Measurements from ENCODE around the gene B3GNT3.

Gene B3GNT3

DNA sequence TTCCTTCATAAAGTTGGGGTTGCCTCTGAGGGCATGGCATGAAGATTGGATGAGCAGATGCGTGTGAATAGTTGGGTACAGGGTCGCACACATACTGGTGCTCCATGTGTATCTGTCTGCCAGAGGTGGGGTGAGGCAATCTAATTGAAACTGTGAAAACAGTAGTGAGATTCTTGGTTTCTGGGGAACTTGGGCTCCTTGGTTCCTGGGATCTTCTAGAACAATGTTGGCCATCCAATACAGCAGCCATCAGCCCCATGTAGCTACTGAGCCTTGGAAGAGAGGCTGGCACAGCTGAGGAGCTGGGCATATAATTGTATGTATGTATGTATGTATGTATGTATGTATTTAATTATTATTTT is 43.0 kb upstream of the B3GNT3 start:
- no peak for DNase-seq (ENCODE audit: low read depth)
- H3K4me3 ChIP-seq (ENCODE audit: low read depth, low read length), result no peak overlapping the region
- TF ChIP-seq, protein P1, sequence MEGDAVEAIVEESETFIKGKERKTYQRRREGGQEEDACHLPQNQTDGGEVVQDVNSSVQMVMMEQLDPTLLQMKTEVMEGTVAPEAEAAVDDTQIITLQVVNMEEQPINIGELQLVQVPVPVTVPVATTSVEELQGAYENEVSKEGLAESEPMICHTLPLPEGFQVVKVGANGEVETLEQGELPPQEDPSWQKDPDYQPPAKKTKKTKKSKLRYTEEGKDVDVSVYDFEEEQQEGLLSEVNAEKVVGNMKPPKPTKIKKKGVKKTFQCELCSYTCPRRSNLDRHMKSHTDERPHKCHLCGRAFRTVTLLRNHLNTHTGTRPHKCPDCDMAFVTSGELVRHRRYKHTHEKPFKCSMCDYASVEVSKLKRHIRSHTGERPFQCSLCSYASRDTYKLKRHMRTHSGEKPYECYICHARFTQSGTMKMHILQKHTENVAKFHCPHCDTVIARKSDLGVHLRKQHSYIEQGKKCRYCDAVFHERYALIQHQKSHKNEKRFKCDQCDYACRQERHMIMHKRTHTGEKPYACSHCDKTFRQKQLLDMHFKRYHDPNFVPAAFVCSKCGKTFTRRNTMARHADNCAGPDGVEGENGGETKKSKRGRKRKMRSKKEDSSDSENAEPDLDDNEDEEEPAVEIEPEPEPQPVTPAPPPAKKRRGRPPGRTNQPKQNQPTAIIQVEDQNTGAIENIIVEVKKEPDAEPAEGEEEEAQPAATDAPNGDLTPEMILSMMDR (IDR thresholded peaks at IDR 0.05; ENCODE audit: low read depth, low read length, missing control alignments), result no peak
- in situ Hi-C loops (cut with HindIII; ENCODE audit: low sequenced_read_pairs), result no loop called here

DNA sequence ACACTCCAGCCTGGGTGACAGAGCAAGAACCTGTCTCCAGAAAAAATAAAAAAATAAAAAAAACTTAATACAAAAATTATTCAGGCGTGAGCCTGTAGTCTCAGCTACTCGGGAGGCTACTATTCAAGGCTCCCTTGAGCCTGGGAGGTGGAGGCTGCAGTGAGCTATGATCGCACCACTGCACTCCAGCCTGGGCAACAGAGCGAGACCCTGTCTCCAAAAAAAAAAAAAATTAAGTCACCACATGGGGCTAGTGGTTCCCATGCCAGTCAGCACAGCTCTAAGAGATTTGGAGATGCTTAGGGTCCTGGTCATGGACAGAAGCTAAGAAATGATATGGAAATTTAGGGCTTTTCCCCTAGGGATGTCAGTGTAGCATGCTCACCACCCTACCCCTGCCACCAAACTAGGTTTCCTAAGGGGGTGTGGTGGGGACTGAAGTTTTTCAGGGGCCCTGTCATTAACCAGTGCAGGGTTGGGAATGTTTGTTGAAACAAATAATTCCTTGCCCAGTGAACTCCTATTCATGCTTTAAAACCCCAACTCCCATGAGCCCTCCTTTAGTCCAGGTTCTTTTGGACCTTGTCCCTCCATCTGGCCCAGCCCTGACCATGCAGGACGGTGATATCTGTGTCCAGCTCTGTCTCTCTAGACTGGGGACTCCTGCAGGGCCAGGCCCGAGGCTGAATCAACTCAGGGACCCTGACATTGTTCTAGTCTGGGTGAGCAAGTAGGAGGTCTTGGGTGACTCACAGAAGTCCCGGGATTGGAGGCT is 41.9 kb upstream of the B3GNT3 start:
- TF ChIP-seq, protein P1 (IDR thresholded peaks at IDR 0.05; ENCODE audit: low read depth, low read length, missing control alignments), result no peak
- DNase-seq (ENCODE audit: low read depth), result no peak
- in situ Hi-C loops (cut with HindIII; ENCODE audit: low sequenced_read_pairs), result no loop called here
- H3K4me3 ChIP-seq (ENCODE audit: low read depth, low read length), result no peak overlapping the region

DNA sequence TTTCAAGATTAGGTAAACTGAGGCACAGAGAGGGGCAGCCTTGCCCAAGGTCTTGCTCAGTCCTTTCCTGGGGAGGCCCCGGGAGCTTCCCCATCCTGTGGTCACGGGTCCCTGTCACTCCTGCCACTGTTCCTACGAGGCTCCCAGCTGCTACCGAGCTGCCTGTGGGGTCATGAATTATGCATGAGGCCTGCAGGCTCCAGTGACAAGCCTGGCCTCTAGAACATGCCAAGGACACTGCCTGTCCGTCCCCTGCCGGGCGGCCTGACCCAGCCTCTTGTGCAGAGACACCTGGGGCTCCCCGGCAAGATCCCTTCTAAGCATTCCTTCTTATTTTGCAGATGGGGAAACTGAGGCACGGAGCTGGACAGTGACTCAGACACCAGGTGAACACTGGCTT is 41.0 kb upstream of the B3GNT3 start:
- in situ Hi-C loops (cut with HindIII; ENCODE audit: low sequenced_read_pairs), result no loop called here
- no peak for DNase-seq (ENCODE audit: low read depth)
- H3K4me3 ChIP-seq (ENCODE audit: low read depth, low read length), result no peak overlapping the region
- TF ChIP-seq, protein P1 (IDR thresholded peaks at IDR 0.05; ENCODE audit: low read depth, low read length, missing control alignments), result no peak

DNA sequence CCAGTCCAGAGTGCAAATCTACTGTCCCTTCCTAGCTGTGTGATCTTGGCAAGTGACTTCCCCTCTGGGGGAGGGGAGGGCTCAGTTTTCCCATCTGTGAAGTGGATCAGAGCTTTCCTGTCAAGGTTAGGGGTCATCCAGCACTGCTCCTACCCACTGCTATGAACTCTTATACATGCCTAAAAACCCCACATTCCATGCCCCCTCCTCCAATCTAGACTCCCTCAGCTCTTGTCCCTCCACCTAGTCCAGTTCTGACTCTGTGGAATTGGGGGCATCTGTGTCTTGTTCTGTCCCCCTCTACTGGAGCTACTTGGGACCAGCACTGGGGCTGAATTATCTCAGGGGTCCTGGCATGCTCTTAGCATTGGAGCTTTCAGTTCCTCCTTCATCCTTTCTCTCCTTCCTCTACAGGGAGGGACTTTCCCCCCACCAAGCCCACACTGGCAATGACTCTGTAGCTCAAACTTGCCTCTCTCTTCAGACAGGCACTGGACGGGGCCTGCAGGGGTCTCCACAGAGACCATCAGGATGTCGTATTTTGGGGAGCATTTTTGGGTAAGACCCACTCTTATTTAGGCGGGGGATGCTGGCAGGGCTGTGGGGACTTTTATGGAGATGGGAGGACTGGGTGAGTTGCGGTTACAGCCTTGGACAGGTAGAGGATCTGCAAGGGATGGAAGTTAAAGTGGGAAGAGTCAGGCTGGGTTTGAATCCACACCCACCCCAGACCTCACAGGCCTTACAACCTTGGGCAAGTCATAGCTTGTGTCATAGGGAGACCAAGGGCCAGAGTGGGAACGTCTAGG is 40.1 kb upstream of the B3GNT3 start:
- TF ChIP-seq, protein P1 (IDR thresholded peaks at IDR 0.05; ENCODE audit: low read depth, low read length, missing control alignments), result no peak
- in situ Hi-C loops (cut with HindIII; ENCODE audit: low sequenced_read_pairs), result no loop called here
- DNase-seq (ENCODE audit: low read depth), result no peak
- H3K4me3 ChIP-seq (ENCODE audit: low read depth, low read length), result no peak overlapping the region

DNA sequence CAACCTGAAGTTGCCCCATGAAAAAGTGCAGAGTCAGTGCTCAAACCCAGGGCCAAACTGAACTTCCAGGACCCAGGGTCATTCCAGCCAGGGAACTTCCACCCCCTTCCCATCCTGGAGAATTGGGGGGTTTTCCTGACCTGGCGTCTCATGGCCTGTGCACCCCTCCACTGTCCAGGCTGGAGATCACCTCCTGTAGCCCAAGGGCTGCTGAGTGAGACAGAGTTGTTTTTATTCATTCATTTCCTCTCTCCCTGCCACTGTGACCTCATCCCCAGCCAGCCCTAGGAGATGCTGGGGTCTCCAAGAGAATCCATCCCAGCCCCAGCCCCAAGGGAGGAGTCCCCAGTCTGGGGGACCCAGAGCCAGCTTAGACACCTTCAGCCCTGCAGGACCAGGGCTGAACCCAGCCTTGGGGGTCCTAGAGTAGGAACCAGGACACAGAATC is 39.5 kb upstream of the B3GNT3 start:
- DNase-seq (ENCODE audit: low read depth), result no peak
- no peak overlapping the region for H3K4me3 ChIP-seq (ENCODE audit: low read depth, low read length)
- TF ChIP-seq, protein P1 (IDR thresholded peaks at IDR 0.05; ENCODE audit: low read depth, low read length, missing control alignments), result no peak
- in situ Hi-C loops (cut with HindIII; ENCODE audit: low sequenced_read_pairs), result no loop called here

DNA sequence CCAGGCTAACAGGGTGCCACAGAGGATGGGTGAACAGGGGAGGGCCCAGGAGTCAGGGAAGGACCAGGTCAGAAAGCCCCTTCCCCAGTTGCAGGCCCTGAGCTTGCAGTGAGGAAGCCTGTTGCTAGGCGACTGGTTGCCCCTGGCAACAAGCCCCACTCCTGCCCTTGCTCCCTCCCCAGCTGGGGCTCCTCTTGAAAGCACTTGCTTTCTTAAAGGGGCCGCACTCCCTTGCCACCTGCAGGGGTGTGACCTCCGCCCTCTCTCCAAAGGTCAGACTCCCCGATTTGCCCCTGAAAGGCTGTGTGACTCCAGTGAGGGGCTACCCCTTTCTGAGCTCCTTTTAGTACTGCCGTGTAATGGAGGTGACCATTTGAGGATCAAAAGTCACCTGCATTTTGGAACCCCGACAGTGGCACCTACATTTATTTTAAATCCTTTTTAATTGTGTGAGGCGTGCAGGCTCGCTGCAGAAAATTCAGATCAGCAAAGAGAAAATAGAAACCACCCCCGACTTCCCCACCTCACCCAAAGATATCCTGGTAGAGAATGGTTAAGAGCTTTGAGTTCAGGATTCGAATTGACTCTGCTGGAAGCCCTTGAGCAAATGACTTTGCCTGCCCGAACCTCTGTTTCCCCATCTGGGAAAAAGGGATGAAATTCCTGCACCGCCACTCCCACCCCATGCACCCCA is 38.8 kb upstream of the B3GNT3 start:
- DNase-seq (ENCODE audit: low read depth), result no peak
- H3K4me3 ChIP-seq (ENCODE audit: low read depth, low read length), result no peak overlapping the region
- in situ Hi-C loops (cut with HindIII; ENCODE audit: low sequenced_read_pairs), result no loop called here
- TF ChIP-seq, protein P1 (IDR thresholded peaks at IDR 0.05; ENCODE audit: low read depth, low read length, missing control alignments), result no peak

Measured in astrocyte of the cerebellum (primary cell).